Spleen (tissue), 11 donors: ENCODE results near the gene DHDH. TPM values are rescaled to one million over a fixed set of nuclear protein-coding genes. Genes with fewer than 3 reads are reported as not detected.

Experiments used
- DNase-seq: peaks from one replicate; pipeline ENCODE4 v3.0.0-alpha.2; 2020
- H3K27ac ChIP-seq, 8 donors: fragments of 200-600 bp; sonication (generic) in 7 of 8; 1 replicate in 4 of 8; 2 replicates in 4 of 8; pipeline versions ENCODE4 v1.5.0 to v1.8.0; 2016 to 2021; ENCODE audit warnings: inconsistent platforms in 4 of 8, mild to moderate bottlenecking in 4 of 8, moderate library complexity in 1 of 8
- H3K27me3 ChIP-seq, 7 donors: fragments of 200-600 bp; sonication (generic) in 6 of 7; replicated peaks in 1 of 7; 1 replicate in 4 of 7; 2 replicates in 3 of 7; pipeline versions ENCODE4 v1.5.0 to v1.8.0; 2016 to 2021; ENCODE audit warnings: inconsistent platforms in 3 of 7, mild to moderate bottlenecking in 1 of 7
- H3K36me3 ChIP-seq, 6 donors: fragments of 200-600 bp; sonication (generic) in 5 of 6; 1 replicate in 4 of 6; 2 replicates in 2 of 6; pipeline versions ENCODE4 v1.5.0 to v1.8.0; 2016 to 2021; ENCODE audit warnings: inconsistent platforms in 2 of 6
- H3K4me1 ChIP-seq, 6 donors: fragments of 200-600 bp; sonication (generic) in 5 of 6; 1 replicate in 3 of 6; 2 replicates in 3 of 6; pipeline versions ENCODE4 v1.5.0 to v1.8.0; 2016 to 2021; ENCODE audit warnings: inconsistent platforms in 3 of 6
- H3K4me3 ChIP-seq, 8 donors: fragments of 200-600 bp; sonication (generic) in 7 of 8; 1 replicate in 4 of 8; 2 replicates in 4 of 8; pipeline versions ENCODE4 v1.5.0 to v1.8.0; 2016 to 2021; ENCODE audit warnings: inconsistent platforms in 4 of 8, mild to moderate bottlenecking in 4 of 8, moderate library complexity in 2 of 8
- H3K9me3 ChIP-seq, 8 donors: fragments of 200-600 bp; sonication (generic) in 7 of 8; 1 replicate in 4 of 8; 2 replicates in 4 of 8; pipeline versions ENCODE4 v1.5.0 to v1.8.0; 2016 to 2021; ENCODE audit warnings: inconsistent platforms in 4 of 8
- POLR2A ChIP-seq, 3 donors: fragments of 450-650 bp; IDR thresholded peaks; one replicate each; pipeline ENCODE4 v1.5.1; 2017; ENCODE audit warnings: antibody characterized with exemption in 3 of 3, mild to moderate bottlenecking in 1 of 3
- POLR2AphosphoS5 ChIP-seq, 3 donors: sonication (generic); formaldehyde crosslinking; IDR thresholded peaks; one replicate each; pipeline ENCODE4 v1.5.1; 2017; ENCODE audit warnings: antibody characterized with exemption in 3 of 3
- WGBS, 5 donors: extraction: QIAGEN DNeasy Blood & Tissue Kit in 3 of 5; methylation state at CpG; one replicate each; pipeline versions ENCODE4 v1.1.5 to v1.1.7; 2013 to 2018; 5-methylcytosine and 5-hydroxymethylcytosine counted together
- intact Hi-C: fragments of 100-400 bp; cut with DNase I; formaldehyde crosslinking; loops from one replicate; pipeline ENCODE4 v1.15.0; 2023; ENCODE audit warnings: low total_unique reads
- polyA plus RNA-seq, 3 donors: library from polyadenylated mRNA; stranded (reverse); fragments of 200-250 nt; gene quantifications; one replicate each; pipeline ENCODE4 v1.2.1, GENCODE V29; 2013
- total RNA-seq, 7 donors: library from RNA; depleted of rRNA in 3 of 7; stranded (reverse); fragments of >200 nt in 3 of 7; fragmentation: NEBNext Ultra II Directional in 4 of 7; extraction: Animal tissue kit (Norgen Biotek cat#: 25700) in 4 of 7; gene quantifications; one replicate each; pipeline versions ENCODE4 v1.1.0 to v1.2.1, GENCODE V29; 2016 to 2021
- TF ChIP-seq, protein P1 (sequence below), 11 experiments: fragments of 200-600 bp in 7 of 11; fragments of 450-650 bp in 4 of 11; sonication (generic) in 4 of 11; IDR thresholded peaks in 8 of 11; conservative IDR thresholded peaks in 3 of 11; 1 replicate in 7 of 11; 2 replicates in 4 of 11; pipeline versions ENCODE4 v1.4.0 to v1.8.0; 2016 to 2021; ENCODE audit warnings: antibody characterized with exemption in 11 of 11, inconsistent platforms in 4 of 11, mild to moderate bottlenecking in 1 of 11
- donor health status: healthy with polysubstance abuse.
- donor health status: DM: no; HTN: no; CAD: no; lungs with moderate emphysema.
- donor health status: DM: no; HTN: no; CAD: no.
- donor health status: Bipolar disorder and iron deficiency.
- donor health status: healthy.
- donor health status: DM: no; HTN: no; CAD: no.
- donor health status: DM: yes; HTN: yes; CAD: no.

Gene DHDH
- total and polyA plus RNA-seq, 10 donors, result 0.51 to 4.5 (median 2.1) TPM; not detected in 1

DNA sequence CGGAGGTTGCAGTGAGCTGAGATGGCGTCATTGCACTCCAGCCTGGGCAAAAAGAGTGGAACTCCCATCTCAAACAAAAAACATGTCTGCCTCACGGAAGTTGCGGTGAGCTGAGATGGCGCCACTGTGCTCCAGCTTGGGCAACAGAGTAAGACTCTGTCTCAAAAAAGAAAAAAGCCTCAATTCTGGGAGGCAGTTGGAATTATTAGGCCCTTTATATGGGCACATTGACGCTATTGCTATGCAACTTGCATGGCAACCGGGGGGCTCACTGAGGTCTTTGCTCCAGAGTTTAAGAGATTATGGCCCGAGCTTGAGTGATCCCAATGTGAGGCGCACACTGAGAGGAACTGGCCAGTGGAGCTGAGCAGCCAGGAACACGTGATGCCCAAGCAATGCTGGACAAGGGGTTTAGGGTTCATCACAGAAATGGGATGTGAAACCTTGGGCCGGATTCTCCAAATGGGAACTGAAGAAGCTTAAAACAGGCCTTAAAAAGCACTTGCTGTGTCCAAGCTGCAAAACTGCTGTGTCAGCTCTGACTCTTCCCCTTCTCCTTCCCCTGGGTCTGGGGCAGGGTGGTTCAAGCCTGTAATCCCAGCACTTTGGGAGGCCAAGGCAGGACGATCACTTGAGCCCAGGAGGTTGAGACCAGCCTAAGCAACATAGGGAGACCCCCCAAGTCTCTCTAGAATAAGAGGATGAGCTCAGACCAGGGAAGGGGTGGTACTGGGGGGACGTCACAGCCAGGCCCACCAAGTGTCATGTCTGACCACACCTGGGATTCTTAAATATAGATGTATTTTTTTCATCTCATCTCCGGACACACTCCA is 34.1 kb downstream of the DHDH start:
- H3K27me3 ChIP-seq, result no peaks in the 10 kb centered on the region
- DNase-seq, result peak; percentile 83
- peaks cover 3 to 64% (median 40%) of the 10 kb centered on the region in 6 donors for H3K36me3 ChIP-seq
- intact Hi-C loops, result loop anchor here (10.0 kb wide), 1 partner anchor 93 kb away; the partner anchor contains the start of gene PPP1R15A
- WGBS, 5 donors, result 53 to 81% (median 69%) methylated on average over 14 of the region's 14 CpGs
- no peaks in the 10 kb centered on the region for H3K9me3 ChIP-seq
- peak overlapping the region in 5 of 8 donors; percentile 88 to 99 (median 97) for H3K4me3 ChIP-seq
- H3K27ac ChIP-seq, result peak overlapping the region in 7 of 8 donors; percentile 95 to 98 (median 97)
- H3K4me1 ChIP-seq, result peaks cover 31 to 80% (median 64%) of the 10 kb centered on the region in 6 donors
- TF ChIP-seq, protein P1, sequence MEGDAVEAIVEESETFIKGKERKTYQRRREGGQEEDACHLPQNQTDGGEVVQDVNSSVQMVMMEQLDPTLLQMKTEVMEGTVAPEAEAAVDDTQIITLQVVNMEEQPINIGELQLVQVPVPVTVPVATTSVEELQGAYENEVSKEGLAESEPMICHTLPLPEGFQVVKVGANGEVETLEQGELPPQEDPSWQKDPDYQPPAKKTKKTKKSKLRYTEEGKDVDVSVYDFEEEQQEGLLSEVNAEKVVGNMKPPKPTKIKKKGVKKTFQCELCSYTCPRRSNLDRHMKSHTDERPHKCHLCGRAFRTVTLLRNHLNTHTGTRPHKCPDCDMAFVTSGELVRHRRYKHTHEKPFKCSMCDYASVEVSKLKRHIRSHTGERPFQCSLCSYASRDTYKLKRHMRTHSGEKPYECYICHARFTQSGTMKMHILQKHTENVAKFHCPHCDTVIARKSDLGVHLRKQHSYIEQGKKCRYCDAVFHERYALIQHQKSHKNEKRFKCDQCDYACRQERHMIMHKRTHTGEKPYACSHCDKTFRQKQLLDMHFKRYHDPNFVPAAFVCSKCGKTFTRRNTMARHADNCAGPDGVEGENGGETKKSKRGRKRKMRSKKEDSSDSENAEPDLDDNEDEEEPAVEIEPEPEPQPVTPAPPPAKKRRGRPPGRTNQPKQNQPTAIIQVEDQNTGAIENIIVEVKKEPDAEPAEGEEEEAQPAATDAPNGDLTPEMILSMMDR (IDR thresholded peaks at IDR 0.05 in 8 of 11, conservative IDR thresholded peaks at IDR 0.05 in 3 of 11), result no peak
- TF ChIP-seq POLR2A (IDR thresholded peaks at IDR 0.05), result peak in 1 of 3 donors; percentile 18
- TF ChIP-seq POLR2AphosphoS5 (IDR thresholded peaks at IDR 0.05), result peak in 2 of 3 donors; percentile 59 to 79

GRCh38 chr19:48968179-48968661 is 34.7 kb downstream of the DHDH start:
- Histone ChIP-seq H3K9me3 (no peaks in the 10 kb centered on the region), H3K36me3 (peaks cover 3 to 71% (median 42%) of the 10 kb centered on the region in 6 donors), H3K27me3 (no peaks in the 10 kb centered on the region), H3K27ac (peak overlapping the region; percentile 13 to 98 (median 97)), H3K4me1 (peaks cover 30 to 73% (median 58%) of the 10 kb centered on the region in 6 donors), H3K4me3 (peak overlapping the region in 1 of 8 donors; percentile 99)
- 64 to 82% (median 75%) methylated on average over 4 of the region's 4 CpGs for WGBS, 5 donors
- DNase-seq, result no peak
- intact Hi-C loops, result loop anchor here (10.0 kb wide), 1 partner anchor 93 kb away; the partner anchor contains the start of gene PPP1R15A
- TF ChIP-seq POLR2AphosphoS5 (IDR thresholded peaks at IDR 0.05), result peak in 1 of 3 donors; percentile 40
- peak in 2 of 3 donors; percentile 1 to 24 for TF ChIP-seq POLR2A (IDR thresholded peaks at IDR 0.05)
- TF ChIP-seq, protein P1 (IDR thresholded peaks at IDR 0.05 in 8 of 11, conservative IDR thresholded peaks at IDR 0.05 in 3 of 11), result no peak

DNA sequence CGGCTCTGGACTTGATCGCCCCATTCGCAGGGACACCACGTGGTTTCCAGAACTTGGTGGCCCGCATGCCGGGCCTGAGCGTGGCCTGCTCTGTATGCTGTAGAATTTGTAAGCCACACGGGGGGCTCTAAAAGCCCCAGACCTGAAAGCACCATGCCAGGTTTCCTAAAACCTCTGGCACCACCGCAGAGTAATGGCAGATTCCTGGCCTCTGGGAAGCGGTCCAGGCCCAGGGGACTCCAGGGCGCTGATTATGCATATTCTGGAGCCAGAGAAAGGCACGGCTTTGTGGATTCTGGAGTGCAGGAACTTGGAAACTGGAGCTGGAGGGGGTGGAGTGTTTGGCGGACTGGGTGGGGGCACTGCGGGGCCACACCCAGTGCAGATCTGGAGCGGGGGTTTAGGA is 35.3 kb downstream of the DHDH start:
- H3K9me3 ChIP-seq, result no peaks in the 10 kb centered on the region
- 91 to 100% (median 92%) methylated on average over 11 to 15 of the region's 15 CpGs for WGBS, 5 donors
- H3K27ac ChIP-seq, result peak overlapping the region in 4 of 8 donors; percentile 97 to 98 (median 98)
- no peak for DNase-seq
- peak overlapping the region in 1 of 8 donors; percentile 99 for H3K4me3 ChIP-seq
- TF ChIP-seq, protein P1 (IDR thresholded peaks at IDR 0.05 in 8 of 11, conservative IDR thresholded peaks at IDR 0.05 in 3 of 11), result no peak
- peak in 1 of 3 donors; percentile 8 for TF ChIP-seq POLR2AphosphoS5 (IDR thresholded peaks at IDR 0.05)
- peaks cover 3 to 76% (median 45%) of the 10 kb centered on the region in 6 donors for H3K36me3 ChIP-seq
- intact Hi-C loops, result loop anchor here (10.0 kb wide), 1 partner anchor 94 kb away; the partner anchor contains the start of gene PPP1R15A
- H3K4me1 ChIP-seq, result peaks cover 24 to 67% (median 52%) of the 10 kb centered on the region in 6 donors
- no peaks in the 10 kb centered on the region for H3K27me3 ChIP-seq
